H1 (cell line): Measurements from ENCODE around the gene VMO1. TPM values are rescaled to one million over a fixed set of nuclear protein-coding genes. Genes with fewer than 3 reads are reported as not detected.

ENCODE experiments used
- CTCF ChIA-PET: fragments of 300-600 bp; sonication (Branson Sonifier 250); formaldehyde crosslinking; loops from one replicate; lab custom pipeline; 2021; ENCODE audit not compliant: partially characterized antibody; lab: Charles Lee
- POLR2A ChIA-PET: fragments of 300-600 bp; sonication (Branson Sonifier 250); formaldehyde crosslinking; loops from one replicate; lab custom pipeline; 2021; ENCODE audit warnings: inconsistent platforms; ENCODE audit not compliant: partially characterized antibody; lab: Charles Lee
- DNase-seq, 2 experiments: peaks; one replicate each; pipeline versions ENCODE4 v3.0.0 to v3.0.0-alpha.2; 2010 to 2022; ENCODE audit warnings: low spot score in 2 of 2, low read depth in 1 of 2, mixed read lengths in 1 of 2
- FAIRE-seq: peaks from 2 replicates; lab custom pipeline; 2011; peaks lifted over from hg19 to GRCh38; lab: Jason Lieb, UNC
- H2AFZ ChIP-seq: 2 replicates; pipeline ENCODE4 v1.8.1; 2012; ENCODE audit warnings: low read length, inconsistent platforms
- H2AK5ac ChIP-seq: 2 replicates; pipeline ENCODE4 v1.6.1; 2013; ENCODE audit warnings: low read depth, low read length
- H2BK120ac ChIP-seq: replicated peaks from 2 replicates; pipeline ENCODE3; 2013; ENCODE audit warnings: low read depth, low read length, inconsistent platforms
- H2BK12ac ChIP-seq: 2 replicates; pipeline ENCODE4 v1.6.1; 2013; ENCODE audit warnings: low read depth, low read length
- H2BK15ac ChIP-seq: 2 replicates; pipeline ENCODE4 v1.6.1; 2013; ENCODE audit warnings: low read length
- H2BK20ac ChIP-seq: 2 replicates; pipeline ENCODE4 v1.6.1; 2013; ENCODE audit warnings: low read length
- H2BK5ac ChIP-seq: 2 replicates; pipeline ENCODE4 v1.6.1; 2013; ENCODE audit warnings: low read depth, low read length
- H3K14ac ChIP-seq: 2 replicates; pipeline ENCODE4 v1.6.1; 2013; ENCODE audit warnings: inconsistent platforms; ENCODE audit not compliant: insufficient read length
- H3K18ac ChIP-seq: 2 replicates; pipeline ENCODE4 v1.6.1; 2013; ENCODE audit warnings: low read length; ENCODE audit errors: extremely low read depth
- H3K23ac ChIP-seq: 2 replicates; pipeline ENCODE4 v1.6.1; 2013; ENCODE audit warnings: inconsistent platforms; ENCODE audit not compliant: insufficient read length
- H3K23me2 ChIP-seq: 2 replicates; pipeline ENCODE4 v1.6.1; 2013; ENCODE audit warnings: low read depth, low read length
- H3K27ac ChIP-seq: 2 replicates; pipeline ENCODE4 v1.6.1; 2011; ENCODE audit warnings: low read depth, low read length, inconsistent platforms
- H3K27me3 ChIP-seq, 4 experiments: replicated peaks in 1 of 4; 1 replicate in 1 of 4; 2 replicates in 3 of 4; pipeline versions ENCODE4 v1.6.1 to v1.8.1; 2011 to 2013; ENCODE audit warnings: low read length in 3 of 4, mild to moderate bottlenecking in 3 of 4, inconsistent platforms in 2 of 4, mixed read lengths in 2 of 4, moderate library complexity in 1 of 4; ENCODE audit not compliant: control insufficient read depth in 3 of 4, insufficient read depth in 3 of 4; ENCODE audit errors: extremely low read depth in 1 of 4
- H3K36me3 ChIP-seq, 4 experiments: 2 replicates each; pipeline versions ENCODE4 v1.6.1 to v1.8.1; 2011 to 2013; ENCODE audit warnings: mild to moderate bottlenecking in 4 of 4, low read length in 3 of 4, moderate library complexity in 2 of 4, control low read depth in 1 of 4, inconsistent platforms in 1 of 4; ENCODE audit not compliant: insufficient read depth in 4 of 4, control insufficient read depth in 2 of 4
- H3K4ac ChIP-seq: replicated peaks from 2 replicates; pipeline ENCODE3; 2013; ENCODE audit warnings: low read length, low read depth, mixed read lengths, inconsistent platforms; ENCODE audit not compliant: insufficient read length
- H3K4me1 ChIP-seq, 4 experiments: replicated peaks in 1 of 4; 1 replicate in 1 of 4; 2 replicates in 3 of 4; pipeline versions ENCODE4 v1.6.1 to v1.8.1; 2011 to 2013; ENCODE audit warnings: low read length in 3 of 4, inconsistent platforms in 2 of 4, mixed read lengths in 1 of 4; ENCODE audit not compliant: insufficient read depth in 4 of 4, control insufficient read depth in 3 of 4
- H3K4me2 ChIP-seq, 2 experiments: 2 replicates each; pipeline versions ENCODE4 v1.6.1 to v1.8.1; 2011 to 2013; ENCODE audit warnings: low read depth in 2 of 2, low read length in 2 of 2, control low read depth in 1 of 2, inconsistent platforms in 1 of 2, mild to moderate bottlenecking in 1 of 2; ENCODE audit not compliant: insufficient read depth in 1 of 2
- H3K4me3 ChIP-seq, 4 experiments: fragments of 200-600, 300-600 bp in 1 of 4; sonication (generic), shearing (Covaris generic), sonication (Bioruptor Twin) in 1 of 4; 2 replicates each; pipeline versions ENCODE4 v1.5.1 to v1.8.1; 2011 to 2016; ENCODE audit warnings: low read length in 4 of 4, low read depth in 3 of 4, control low read depth in 2 of 4, inconsistent platforms in 2 of 4, mild to moderate bottlenecking in 2 of 4, mixed read lengths in 1 of 4, moderate library complexity in 1 of 4; ENCODE audit not compliant: insufficient read depth in 2 of 4; ENCODE audit errors: extremely low read depth in 1 of 4
- H3K56ac ChIP-seq: replicated peaks from 2 replicates; pipeline ENCODE3; 2013; ENCODE audit warnings: low read depth, mild to moderate bottlenecking, mixed read lengths, low read length, inconsistent platforms; ENCODE audit not compliant: insufficient read length
- H3K79me1 ChIP-seq: 2 replicates; pipeline ENCODE4 v1.6.1; 2013; ENCODE audit warnings: low read depth, low read length, control low read depth
- H3K79me2 ChIP-seq, 2 experiments: 2 replicates each; pipeline versions ENCODE4 v1.6.1 to v1.8.1; 2012 to 2013; ENCODE audit warnings: low read length in 2 of 2, mild to moderate bottlenecking in 2 of 2, inconsistent platforms in 1 of 2; ENCODE audit not compliant: insufficient read depth in 2 of 2, control insufficient read depth in 1 of 2
- H3K9ac ChIP-seq, 4 experiments: replicated peaks in 1 of 4; 1 replicate in 1 of 4; 2 replicates in 3 of 4; pipeline versions ENCODE4 v1.6.1 to v1.8.1; 2011 to 2013; ENCODE audit warnings: low read depth in 3 of 4, low read length in 3 of 4, control low read depth in 2 of 4, mild to moderate bottlenecking in 2 of 4, moderate library complexity in 2 of 4, inconsistent platforms in 1 of 4; ENCODE audit errors: extremely low read depth in 1 of 4
- H3K9me3 ChIP-seq, 2 experiments: 2 replicates each; pipeline versions ENCODE4 v1.6.1 to v1.8.1; 2012 to 2013; ENCODE audit warnings: mild to moderate bottlenecking in 2 of 2, moderate library complexity in 2 of 2, control low read depth in 1 of 2, inconsistent platforms in 1 of 2, low read depth in 1 of 2, low read length in 1 of 2, mixed read lengths in 1 of 2; ENCODE audit not compliant: insufficient read depth in 2 of 2
- H4K20me1 ChIP-seq, 2 experiments: replicated peaks in 1 of 2; 2 replicates each; pipeline versions ENCODE3 to v1.8.1; 2011 to 2013; ENCODE audit warnings: inconsistent platforms in 2 of 2, low read length in 2 of 2, mild to moderate bottlenecking in 1 of 2; ENCODE audit not compliant: insufficient read depth in 2 of 2, control insufficient read depth in 1 of 2
- H4K5ac ChIP-seq: 2 replicates; pipeline ENCODE4 v1.6.1; 2013; ENCODE audit warnings: low read length, low read depth, mixed read lengths, inconsistent platforms; ENCODE audit not compliant: insufficient read length
- H4K8ac ChIP-seq: 2 replicates; pipeline ENCODE4 v1.8.0; 2013; ENCODE audit warnings: mild to moderate bottlenecking, moderate library complexity, low read length, inconsistent platforms; ENCODE audit not compliant: insufficient read depth; ENCODE audit errors: extremely low read depth
- H4K91ac ChIP-seq: replicated peaks from 2 replicates; pipeline ENCODE3; 2013; ENCODE audit warnings: low read length, mixed read lengths, inconsistent platforms; ENCODE audit not compliant: insufficient read length
- CEBPB ChIP-seq: IDR thresholded peaks from 2 replicates; pipeline ENCODE4 v1.6.1; 2012; ENCODE audit warnings: low read depth, low read length
- CREB1 ChIP-seq: IDR thresholded peaks from 2 replicates; pipeline ENCODE4 v1.6.1; 2012; ENCODE audit warnings: inconsistent platforms
- KDM5A ChIP-seq: fragments of 200-600 bp; IDR thresholded peaks from 2 replicates; pipeline ENCODE4 v1.7.1; 2012; ENCODE audit warnings: mild to moderate bottlenecking, low read length, inconsistent platforms, mixed read lengths
- RFX5 ChIP-seq: IDR thresholded peaks from 2 replicates; pipeline ENCODE4 v1.6.1; 2011; ENCODE audit warnings: low read depth, low read length, improper control_type of control experiment, borderline replicate concordance
- SAP30 ChIP-seq: fragments of 300-600 bp; sonication (generic); IDR thresholded peaks from 2 replicates; pipeline ENCODE4 v1.7.1; 2012; ENCODE audit warnings: low read length, moderate library complexity, mild to moderate bottlenecking, inconsistent platforms; ENCODE audit not compliant: insufficient read depth, insufficient replicate concordance
- TBP ChIP-seq: IDR thresholded peaks from 2 replicates; pipeline ENCODE4 v1.6.1; 2011; ENCODE audit warnings: low read depth, low read length, improper control_type of control experiment
- WGBS, 2 experiments: shearing (Covaris generic) in 1 of 2; methylation state at CpG; one replicate each; pipeline versions ENCODE4 v1.1.6 to v1.1.7; 2013 to 2015; ENCODE audit warnings: low lambda C conversion rate in 2 of 2, mixed read lengths in 2 of 2, inconsistent platforms in 1 of 2, low coverage in 1 of 2, missing lambda C conversion rate in 1 of 2; ENCODE audit not compliant: insufficient replicate concordance in 2 of 2, insufficient coverage in 1 of 2, insufficient read length in 1 of 2; ENCODE audit errors: extremely low coverage in 1 of 2, missing lambda C conversion rate in 1 of 2; 5-methylcytosine and 5-hydroxymethylcytosine counted together
- polyA plus RNA-seq, 7 experiments: library from polyadenylated mRNA; depleted of rRNA in 3 of 7; stranded (reverse) in 5 of 7; unstranded in 2 of 7; fragments of >200 nt in 5 of 7; fragments of 200-250 nt in 2 of 7; gene quantifications; 1 replicate in 5 of 7; 2 replicates in 1 of 7; 4 replicates in 1 of 7; pipeline versions ENCODE4 v1.2.1 to v1.2.3, GENCODE V29; 2011 to 2013; ENCODE audit warnings: missing spikeins in 2 of 7, mixed read lengths in 2 of 7
- total RNA-seq: library from RNA; stranded (reverse); fragmentation: NEBNext Ultra II Directional; extraction: Animal tissue kit (Norgen Biotek cat#: 25700); gene quantifications from 2 replicates; pipeline ENCODE4 v1.2.1, GENCODE V29; 2021

Gene VMO1
- total and polyA plus RNA-seq, 2 of the 8 experiments (the other 6 are each of a cell fraction or from before 2014, with no cell fraction given) = 0.30 TPM; not detected in 1

- Histone ChIP-seq H4K20me1 (no peaks in the 10 kb centered on the region), H3K9ac (no peak overlapping the region), H4K8ac (no peak overlapping the region), H3K4me1 (peaks cover 0 to 10% (median 7%) of the 10 kb centered on the region in 4 experiments; a peak in 5 of 7 replicates), H3K23ac (no peak overlapping the region), H3K79me2 (no peaks in the 10 kb centered on the region), H3K18ac (no peak overlapping the region), H2BK20ac (no peak overlapping the region), H3K79me1 (no peaks in the 10 kb centered on the region), H4K91ac (no peak overlapping the region), H3K56ac (no peak overlapping the region), H3K4ac (no peak overlapping the region), H2AFZ (no peak overlapping the region), H3K14ac (no peak overlapping the region), H2AK5ac (no peak overlapping the region), H3K36me3 (no peaks in the 10 kb centered on the region; a peak in 1 of 8 replicates), H2BK12ac (no peak overlapping the region), H3K4me3 (no peak overlapping the region), H2BK15ac (no peak overlapping the region), H4K5ac (no peak overlapping the region), H3K23me2 (peaks cover 21% of the 10 kb centered on the region; the same call in 1 of the 2 replicates), H3K27me3 (peaks cover 27 to 52% (median 41%) of the 10 kb centered on the region in 4 experiments), H2BK120ac (no peak overlapping the region), H2BK5ac (no peak overlapping the region), H3K9me3 (no peaks in the 10 kb centered on the region; a peak in 1 of 4 replicates), H3K27ac (no peak overlapping the region), H3K4me2 (no peak overlapping the region)
- ChIA-PET POLR2A (no interaction called here), CTCF (interaction anchor here (0.9 to 3.1 kb wide), 7 partner anchors 10 to 117 kb away, joined by 3 to 14 read pairs (median 4); partner anchors contain the start of gene MED11)
- DNase-seq (no peak), FAIRE-seq (no peak)
- no peak for TF ChIP-seq SAP30
- TF ChIP-seq CREB1 = no peak
- no peak for TF ChIP-seq RFX5
- no peak for TF ChIP-seq KDM5A
- TF ChIP-seq CEBPB = no peak
- TF ChIP-seq TBP = no peak
- WGBS, 2 experiments = 96% methylated on average over 8 of the region's 8 CpGs; no CpG with 5 or more reads in 1 of the 2 experiments
These were observed 42.9 kb downstream of the VMO1 start for GRCh38 chr17:4743216-4743615.
